Activated CD8-positive, alpha-beta T cell treated with anti-CD3 and anti-CD28 coated beads for 36 hours (primary cell): ENCODE data around the gene THAP7. TPM values are rescaled to one million over a fixed set of nuclear protein-coding genes. Genes with fewer than 3 reads are reported as not detected.

Source experiments
- ATAC-seq: fragments of 200-7000 bp; cut with Tn5 transposase; one replicate; pipeline ENCODE4 v1.10.0; 2021; ENCODE audit warnings: mild to moderate bottlenecking, moderate library complexity
- CTCF ChIA-PET: fragments of 350-600 bp; sonication (Branson Sonifier 250); formaldehyde crosslinking; loops from one replicate; lab custom pipeline; 2021; ENCODE audit warnings: antibody characterized with exemption; lab: Charles Lee
- POLR2A ChIA-PET: fragments of 350-600 bp; sonication (Branson Sonifier 250); formaldehyde crosslinking; loops from one replicate; lab custom pipeline; 2021; ENCODE audit warnings: antibody characterized with exemption; lab: Charles Lee
- DNase-seq: peaks from one replicate; pipeline ENCODE4 v3.0.0-alpha.2; 2020
- H3K27ac Mint-ChIP-seq: one replicate; pipeline ENCODE4 v1.8.0; 2021; ENCODE audit warnings: mild to moderate bottlenecking, mixed read lengths
- H3K27me3 Mint-ChIP-seq: one replicate; pipeline ENCODE4 v1.8.0; 2021; ENCODE audit warnings: mixed read lengths
- H3K36me3 Mint-ChIP-seq: one replicate; pipeline ENCODE4 v1.8.0; 2021; ENCODE audit warnings: low read depth, mixed read lengths
- H3K4me1 Mint-ChIP-seq: one replicate; pipeline ENCODE4 v1.8.0; 2021; ENCODE audit warnings: low read depth, mixed read lengths
- H3K4me3 Mint-ChIP-seq: one replicate; pipeline ENCODE4 v1.8.0; 2021; ENCODE audit warnings: mild to moderate bottlenecking, moderate library complexity, mixed read lengths
- H3K9me3 Mint-ChIP-seq: one replicate; pipeline ENCODE4 v1.8.0; 2021; ENCODE audit warnings: mixed read lengths
- CTCF ChIP-seq: fragments of 200-600 bp; IDR thresholded peaks from one replicate; pipeline ENCODE4 v1.8.0; 2022; ENCODE audit warnings: antibody characterized with exemption, mild to moderate bottlenecking
- intact Hi-C: fragments of 100-400 bp; cut with micrococcal nuclease; formaldehyde crosslinking; loops from one replicate; pipeline ENCODE4 v1.10.0; 2022
- total RNA-seq, 2 experiments: library from RNA; stranded (reverse); gene quantifications; one replicate each; pipeline ENCODE4 v1.2.3, GENCODE V29; 2021

THAP7 gene
- total RNA-seq, 2 experiments from 2014 or later, result 23.7 to 23.8 TPM

GRCh38 chr22:21022507-21022906, 20.6 kb upstream of the THAP7 start:
- ATAC-seq (no peak), DNase-seq (no peak)
- Mint-ChIP-seq H3K9me3 (no peaks in the 10 kb centered on the region), H3K36me3 (no peaks in the 10 kb centered on the region), H3K4me3 (no peak overlapping the region), H3K27ac (no peak overlapping the region), H3K4me1 (peaks cover 12% of the 10 kb centered on the region), H3K27me3 (no peaks in the 10 kb centered on the region)
- ChIA-PET CTCF (no interaction called here), POLR2A (no interaction called here)
- no peak for TF ChIP-seq CTCF
- intact Hi-C loops, result no loop called here

- DNase-seq (peak; percentile 60), ATAC-seq (peak; percentile 84)
- ChIA-PET CTCF (interaction anchor here (0.7 to 1.7 kb wide), 14 partner anchors 8 to 218 kb away, joined by 3 to 7 read pairs (median 3); partner anchors contain the start of genes CRKL, LRRC74B and SLC7A4), POLR2A (interaction anchor here (0.6 to 1.0 kb wide), 2 partner anchors 18 to 604 kb away, joined by 3 read pairs; no protein-coding TSS in a partner anchor)
- Mint-ChIP-seq H3K4me1 (peaks cover 10% of the 10 kb centered on the region), H3K4me3 (no peak overlapping the region), H3K9me3 (no peaks in the 10 kb centered on the region), H3K27ac (no peak overlapping the region), H3K36me3 (no peaks in the 10 kb centered on the region), H3K27me3 (no peaks in the 10 kb centered on the region)
- intact Hi-C loops, result no loop called here
- TF ChIP-seq CTCF, result peak; percentile 44
Observed at GRCh38 chr22:21020802-21021429, 19.0 kb upstream of the THAP7 start.

GRCh38 chr22:21018314-21018713, 16.4 kb upstream of the THAP7 start:
- CTCF ChIA-PET, result interaction anchor here (1.4 kb wide), 1 partner anchor 133 kb away, joined by 4 read pairs; no protein-coding TSS in a partner anchor
- no peak overlapping the region for H3K4me3 Mint-ChIP-seq
- no peaks in the 10 kb centered on the region for H3K27me3 Mint-ChIP-seq
- H3K4me1 Mint-ChIP-seq, result peaks cover 19% of the 10 kb centered on the region
- POLR2A ChIA-PET, result interaction anchor here (1.5 kb wide), 1 partner anchor 9 kb away, joined by 4 read pairs; no protein-coding TSS in a partner anchor
- ATAC-seq (no peak), DNase-seq (no peak)
- TF ChIP-seq CTCF, result no peak
- H3K9me3 Mint-ChIP-seq, result no peaks in the 10 kb centered on the region
- no peak overlapping the region for H3K27ac Mint-ChIP-seq
- intact Hi-C loops, result no loop called here
- H3K36me3 Mint-ChIP-seq, result no peaks in the 10 kb centered on the region

- H3K4me1 Mint-ChIP-seq, result peaks cover 19% of the 10 kb centered on the region
- DNase-seq (no peak), ATAC-seq (no peak)
- POLR2A ChIA-PET, result no interaction called here
- H3K36me3 Mint-ChIP-seq, result no peaks in the 10 kb centered on the region
- H3K27me3 Mint-ChIP-seq, result no peaks in the 10 kb centered on the region
- no peak for TF ChIP-seq CTCF
- H3K4me3 Mint-ChIP-seq, result no peak overlapping the region
- CTCF ChIA-PET, result no interaction called here
- no peaks in the 10 kb centered on the region for H3K9me3 Mint-ChIP-seq
- no peak overlapping the region for H3K27ac Mint-ChIP-seq
- intact Hi-C loops, result no loop called here
Observed at GRCh38 chr22:21016644-21017420, 14.9 kb upstream of the THAP7 start.
